Fibroblast of skin of back (primary cell): ENCODE measurements around the gene LOXL3. TPM values are rescaled to one million over a fixed set of nuclear protein-coding genes. Genes with fewer than 3 reads are reported as not detected.

Experiments
- DNase-seq: peaks from one replicate; pipeline ENCODE4 v3.0.0-alpha.2; 2013
- polyA plus RNA-seq, 2 experiments: library from polyadenylated mRNA; unstranded; fragments of 120-200 nt; gene quantifications; one replicate each; pipeline ENCODE4 v1.2.1, GENCODE V29; 2013; ENCODE audit not compliant: insufficient read length in 2 of 2

Gene LOXL3, protein sequence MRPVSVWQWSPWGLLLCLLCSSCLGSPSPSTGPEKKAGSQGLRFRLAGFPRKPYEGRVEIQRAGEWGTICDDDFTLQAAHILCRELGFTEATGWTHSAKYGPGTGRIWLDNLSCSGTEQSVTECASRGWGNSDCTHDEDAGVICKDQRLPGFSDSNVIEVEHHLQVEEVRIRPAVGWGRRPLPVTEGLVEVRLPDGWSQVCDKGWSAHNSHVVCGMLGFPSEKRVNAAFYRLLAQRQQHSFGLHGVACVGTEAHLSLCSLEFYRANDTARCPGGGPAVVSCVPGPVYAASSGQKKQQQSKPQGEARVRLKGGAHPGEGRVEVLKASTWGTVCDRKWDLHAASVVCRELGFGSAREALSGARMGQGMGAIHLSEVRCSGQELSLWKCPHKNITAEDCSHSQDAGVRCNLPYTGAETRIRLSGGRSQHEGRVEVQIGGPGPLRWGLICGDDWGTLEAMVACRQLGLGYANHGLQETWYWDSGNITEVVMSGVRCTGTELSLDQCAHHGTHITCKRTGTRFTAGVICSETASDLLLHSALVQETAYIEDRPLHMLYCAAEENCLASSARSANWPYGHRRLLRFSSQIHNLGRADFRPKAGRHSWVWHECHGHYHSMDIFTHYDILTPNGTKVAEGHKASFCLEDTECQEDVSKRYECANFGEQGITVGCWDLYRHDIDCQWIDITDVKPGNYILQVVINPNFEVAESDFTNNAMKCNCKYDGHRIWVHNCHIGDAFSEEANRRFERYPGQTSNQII
- polyA plus RNA-seq (2013, experiment 1 of 2; ENCODE audit: insufficient read length): 25.1 TPM
- polyA plus RNA-seq (2013, experiment 2 of 2; ENCODE audit: insufficient read length): 23.3 TPM

DNA sequence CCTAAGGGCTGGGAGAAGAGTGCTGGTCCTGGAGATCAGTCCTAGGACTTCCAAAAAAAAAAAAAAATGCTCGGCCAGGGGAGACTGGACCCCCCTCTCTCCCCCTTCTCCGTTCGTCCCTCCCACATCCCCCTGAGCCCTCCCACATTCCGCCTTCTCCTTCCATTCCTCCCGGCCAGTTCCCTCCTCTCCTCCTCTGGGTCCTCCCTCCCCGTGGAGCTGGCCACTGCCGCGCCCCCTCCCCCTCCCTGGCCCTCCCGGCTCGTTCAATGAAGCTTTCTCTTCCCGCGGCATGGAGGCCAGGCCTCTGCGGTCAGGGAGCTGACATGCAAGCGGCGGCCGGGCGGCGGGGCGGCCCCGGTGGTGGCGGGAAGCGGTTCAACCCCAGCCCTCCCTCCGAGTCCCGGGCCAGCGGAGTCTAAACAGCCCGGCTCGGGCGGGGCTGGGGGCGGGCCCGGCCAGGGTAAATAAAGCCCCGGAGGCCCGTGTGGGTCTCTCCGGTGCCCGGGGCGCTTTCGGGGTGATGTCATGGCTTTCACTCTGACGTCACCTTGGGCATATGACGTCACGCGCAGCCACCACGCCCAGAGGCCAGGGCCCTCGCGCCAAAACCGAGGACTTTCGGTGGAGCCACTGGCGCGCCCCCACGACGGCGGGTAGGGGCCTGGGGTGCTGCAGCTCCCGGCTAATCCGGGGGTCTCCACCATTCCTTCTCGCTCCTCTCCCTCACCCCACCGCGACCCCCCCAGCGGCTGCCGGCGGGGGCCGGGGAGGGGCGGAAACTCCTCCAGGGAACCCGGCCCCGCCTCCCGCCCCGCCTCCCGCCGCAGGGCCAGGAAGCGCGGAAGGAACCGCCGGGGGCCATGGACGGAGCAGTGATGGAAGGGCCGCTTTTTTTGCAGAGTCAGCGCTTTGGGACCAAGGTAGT is at the start of gene LOXL3, which contains the start of gene DOK1:
TSS of gene LOXL3 (minus strand) at position 51 of the 928 bp plus-strand sequence. CDS start 1,308 bp downstream, outside the sequence.
TSS of gene DOK1 (plus strand) at position 829 of the 928 bp plus-strand sequence. CDS start at position 864, 35 bp downstream.
- peak; percentile 93 for DNase-seq

DNA sequence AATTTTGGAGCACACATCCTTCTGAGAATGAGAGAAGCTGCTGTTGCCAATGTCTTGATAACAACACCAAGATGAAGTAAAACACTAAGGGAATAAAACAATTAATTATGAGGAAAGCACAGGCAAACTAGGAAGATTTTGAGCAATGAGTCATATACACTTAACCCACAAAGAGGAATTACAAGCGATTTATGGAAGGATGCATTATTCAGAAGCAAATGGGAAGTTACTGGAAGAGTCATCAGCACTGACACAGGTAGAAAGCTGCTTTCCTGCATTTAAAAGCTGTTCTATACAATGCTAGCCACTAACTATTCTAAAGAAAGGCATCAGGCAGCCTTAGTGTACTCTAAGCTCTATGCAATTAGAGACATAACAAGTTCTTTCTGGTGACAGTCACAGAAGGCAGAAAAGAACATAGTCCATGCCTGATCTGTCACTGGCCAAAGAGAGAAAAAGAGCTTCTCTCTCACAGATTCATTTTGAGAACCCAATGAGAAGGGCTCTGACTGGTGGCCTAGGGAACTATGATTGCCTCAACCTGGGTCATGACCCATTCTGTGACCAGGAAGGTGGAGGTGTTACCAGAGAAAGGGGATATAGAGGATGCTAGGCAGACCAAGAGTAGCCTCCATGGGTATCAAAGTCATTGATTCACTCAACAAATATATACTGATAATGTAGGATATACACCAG is 49.0 kb upstream of the LOXL3 start:
- DNase-seq: peak; percentile 42

DNA sequence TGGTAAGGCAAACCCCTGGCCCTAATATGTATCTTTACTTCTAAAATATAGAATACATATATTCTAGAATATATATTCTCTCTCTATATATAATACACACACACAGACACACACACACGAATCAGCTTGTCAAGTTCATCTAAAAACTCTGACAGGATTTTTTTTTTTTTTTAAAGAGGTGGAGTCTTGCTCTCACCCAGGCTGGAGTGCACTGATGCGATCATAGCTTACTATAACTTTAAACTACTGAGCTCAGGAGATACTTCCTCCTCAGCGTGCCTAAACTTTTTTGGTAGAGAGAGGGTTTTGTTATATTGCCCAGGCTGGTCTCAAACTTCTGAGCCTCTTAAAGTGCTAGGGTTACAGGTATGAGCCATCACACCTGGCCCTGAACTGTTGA is 45.9 kb upstream of the LOXL3 start:
- no peak for DNase-seq

DNA sequence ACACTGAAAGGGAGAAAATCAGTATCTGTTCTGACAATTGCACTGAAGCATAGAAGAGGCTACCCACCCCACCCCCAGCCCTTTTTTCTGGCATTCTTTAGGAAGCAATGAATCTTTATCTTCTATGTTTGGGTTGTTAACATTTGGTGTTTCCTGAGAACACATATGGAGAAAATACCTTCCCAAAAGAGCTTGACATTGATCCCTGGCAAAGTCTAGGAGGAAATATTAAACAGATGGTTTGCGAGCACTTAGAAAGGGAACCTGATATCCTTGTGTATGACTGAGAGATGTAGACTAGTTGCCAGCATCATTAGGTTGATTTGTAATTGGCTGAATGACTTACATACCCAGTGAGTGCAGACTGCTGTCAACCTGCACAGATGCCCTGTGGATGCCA is 43.7 kb upstream of the LOXL3 start:
- DNase-seq: no peak

DNA sequence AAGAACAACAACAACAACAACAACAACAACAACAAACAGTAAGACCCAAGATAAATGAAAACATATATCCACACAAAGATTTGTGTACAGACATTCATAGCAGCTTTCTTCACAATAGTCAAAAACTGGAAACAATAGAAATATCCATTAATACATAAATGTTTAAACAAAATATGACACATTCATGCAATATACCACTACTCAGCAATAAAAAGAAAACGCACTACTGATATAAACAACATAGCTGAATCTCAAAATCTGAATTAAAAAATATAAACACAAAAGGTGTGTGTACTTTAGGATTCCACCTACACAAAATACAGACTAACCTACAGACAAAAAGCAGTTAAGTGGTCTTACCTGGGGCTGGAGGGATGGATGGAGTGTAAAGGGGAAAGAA is 42.8 kb upstream of the LOXL3 start:
- DNase-seq: no peak

DNA sequence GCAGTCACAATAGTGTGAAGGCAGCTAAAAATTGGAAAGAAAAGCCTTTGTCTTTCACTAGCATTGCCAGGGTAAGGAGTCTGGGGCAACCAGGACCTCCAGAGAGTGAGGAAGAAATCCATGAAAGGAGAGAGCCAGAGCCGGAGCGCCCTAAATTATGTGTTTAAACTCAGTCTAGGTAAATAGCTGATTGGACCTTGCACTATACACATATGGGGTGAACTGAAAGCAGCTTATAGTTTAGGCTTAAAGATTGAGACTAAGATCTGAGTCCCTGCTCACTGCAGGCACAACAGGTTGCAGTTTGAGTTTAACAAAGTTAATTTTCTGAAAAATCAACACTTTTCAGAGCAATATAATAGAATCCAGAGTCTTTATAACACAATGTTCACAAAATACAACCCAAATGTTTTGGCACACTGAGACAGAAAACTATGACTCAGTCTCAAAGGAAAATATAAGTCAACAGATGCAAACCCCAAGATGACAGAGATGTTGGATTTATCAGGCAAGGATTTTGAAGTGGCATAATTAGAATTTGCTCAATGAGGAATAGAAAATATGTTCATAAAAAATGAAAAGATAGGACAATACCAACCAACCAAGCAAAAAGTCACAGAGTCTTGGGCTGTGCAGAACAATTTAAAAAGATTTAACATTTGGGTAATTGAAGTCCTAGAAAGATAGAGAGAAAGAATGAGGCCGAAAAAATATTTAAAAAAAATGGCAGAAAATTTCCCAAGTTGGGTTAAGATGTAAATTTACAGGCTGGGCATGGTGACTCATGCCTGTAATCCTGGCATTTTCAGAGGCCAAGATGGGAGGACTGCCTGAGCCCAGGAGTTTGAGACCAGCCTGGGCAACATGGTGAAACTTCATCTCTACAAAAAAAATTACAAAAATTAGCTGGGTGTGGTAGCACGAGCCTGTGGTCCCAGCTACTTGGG is 40.4 kb upstream of the LOXL3 start:
- no peak for DNase-seq

DNA sequence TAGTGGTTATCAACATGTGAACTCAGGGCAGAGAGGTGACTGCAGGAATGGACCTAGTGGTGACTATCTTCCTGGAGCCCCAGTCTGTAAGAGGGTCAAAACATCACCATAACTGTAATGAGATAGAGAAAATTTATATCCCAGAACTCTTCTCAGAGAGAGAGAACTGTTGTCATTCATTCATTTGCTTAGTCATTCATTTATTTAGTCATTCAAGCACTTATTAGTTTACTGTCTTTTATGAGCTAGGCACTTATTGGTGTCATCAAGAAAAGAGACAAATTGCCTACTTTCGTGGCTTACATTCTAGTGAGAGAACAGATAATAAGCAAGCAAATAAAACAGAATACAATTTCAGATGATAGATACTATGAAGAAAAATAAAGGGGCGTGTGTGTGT is 34.9 kb upstream of the LOXL3 start:
- DNase-seq: no peak

DNA sequence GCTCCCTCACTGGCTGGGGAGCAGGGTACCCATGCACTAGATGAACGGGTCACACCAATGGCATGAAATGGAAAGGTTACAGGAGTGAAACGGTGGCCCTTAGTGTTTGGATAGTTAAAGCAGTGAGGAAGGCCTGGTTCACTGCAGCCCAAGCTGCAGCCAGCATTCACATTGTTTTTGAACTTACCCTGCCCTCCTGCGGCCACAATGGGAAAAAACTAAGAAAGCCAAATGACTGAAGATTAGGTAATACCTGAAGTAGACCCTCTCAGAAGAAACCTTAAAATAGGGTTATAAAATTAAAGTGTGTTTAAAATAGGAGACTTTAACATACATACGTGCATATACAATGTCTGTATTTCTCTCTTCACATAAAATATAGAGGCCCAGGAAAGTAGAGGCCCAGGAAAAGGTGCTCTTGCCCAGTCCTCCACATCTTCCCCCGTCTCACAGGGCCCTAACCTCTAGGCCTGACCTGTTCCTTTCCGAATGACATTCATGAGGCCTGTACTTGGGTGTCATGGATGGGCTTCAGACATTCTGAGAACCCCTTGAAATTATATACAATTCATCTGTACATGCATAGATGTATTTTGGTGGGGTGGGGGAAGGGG is 34.0 kb upstream of the LOXL3 start:
- DNase-seq: peak; percentile 73

DNA sequence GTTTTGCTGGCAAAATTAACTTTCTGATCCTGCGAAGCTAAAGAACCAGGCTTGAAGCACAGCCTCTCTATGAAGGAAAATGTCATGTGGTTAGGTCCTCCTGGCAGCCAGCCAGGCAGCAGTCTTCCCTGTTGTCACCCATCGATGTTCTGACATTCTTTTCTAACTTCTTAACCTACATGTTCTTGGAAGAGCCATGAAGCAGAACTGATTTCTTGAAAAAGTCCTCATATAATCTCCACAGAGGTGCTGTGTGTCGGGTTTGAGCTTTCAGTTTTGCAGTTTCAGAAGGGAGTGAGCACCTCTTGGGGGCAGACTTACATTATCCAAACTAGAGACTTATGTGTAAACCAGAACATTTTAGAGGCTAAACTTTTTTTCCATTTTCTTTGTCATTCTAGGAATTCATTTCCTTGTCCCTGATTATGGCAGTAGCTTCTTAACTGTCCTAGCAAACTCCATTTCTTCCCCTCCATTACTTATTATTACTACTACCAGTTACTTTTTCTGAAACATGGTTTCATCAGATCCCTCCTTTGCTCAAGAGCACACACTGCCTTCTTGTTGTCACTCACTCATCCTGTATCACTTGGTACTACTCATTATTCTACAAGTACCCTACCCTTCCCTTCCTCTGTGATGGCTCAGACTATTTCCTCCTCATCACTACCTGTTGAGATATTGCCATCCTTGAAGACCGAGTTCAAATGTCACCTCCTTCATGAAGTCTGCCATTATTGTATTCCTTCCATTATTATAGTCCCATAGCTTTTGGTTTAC is 31.9 kb upstream of the LOXL3 start:
- no peak for DNase-seq

DNA sequence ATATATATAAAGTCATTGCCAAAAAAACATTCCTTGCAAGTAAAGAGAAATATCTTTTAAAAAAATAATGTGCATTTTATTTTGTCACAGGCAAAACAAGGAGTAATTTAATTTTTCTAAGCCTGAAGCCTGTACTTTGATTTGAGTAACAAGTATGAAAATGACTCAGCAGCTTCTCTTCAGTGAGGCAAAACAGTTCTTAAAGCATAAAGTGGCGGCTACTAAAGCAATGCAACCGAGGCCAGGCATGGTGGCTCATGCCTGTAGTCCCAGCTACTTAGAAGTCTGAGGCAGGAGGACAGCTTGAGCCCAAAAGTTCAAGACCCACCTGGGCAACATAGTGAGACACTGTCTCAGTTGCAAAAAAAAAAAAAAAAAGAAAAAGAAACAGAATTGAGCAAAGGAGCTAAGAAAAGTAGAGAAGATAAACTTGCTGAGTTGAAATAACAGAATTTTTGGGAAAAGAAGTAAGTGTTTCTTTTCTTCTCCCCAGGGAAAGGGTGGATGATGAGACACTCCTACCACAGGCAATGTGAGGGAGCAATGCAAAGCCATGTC is 30.4 kb upstream of the LOXL3 start:
- DNase-seq: peak; percentile 66

DNA sequence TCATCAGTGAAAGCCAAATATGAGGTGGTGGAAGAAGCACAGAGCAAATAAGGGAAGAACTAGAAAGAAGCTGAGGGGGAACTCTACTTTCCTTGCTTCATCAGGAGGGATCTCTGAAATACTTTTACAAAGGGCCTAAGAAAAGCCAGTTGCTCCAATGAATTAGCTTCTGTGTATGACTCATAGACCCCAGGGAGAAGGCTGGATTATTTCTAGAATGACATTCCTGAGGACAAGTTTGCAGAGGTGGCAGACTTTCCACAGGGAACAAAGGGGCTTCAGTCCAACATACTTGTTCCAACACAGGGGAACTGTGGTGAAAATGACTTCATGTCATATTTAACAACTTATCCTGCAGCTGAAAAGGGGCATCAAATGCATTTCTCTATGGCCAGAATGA is 29.8 kb upstream of the LOXL3 start:
- peak; percentile 93 for DNase-seq

DNA sequence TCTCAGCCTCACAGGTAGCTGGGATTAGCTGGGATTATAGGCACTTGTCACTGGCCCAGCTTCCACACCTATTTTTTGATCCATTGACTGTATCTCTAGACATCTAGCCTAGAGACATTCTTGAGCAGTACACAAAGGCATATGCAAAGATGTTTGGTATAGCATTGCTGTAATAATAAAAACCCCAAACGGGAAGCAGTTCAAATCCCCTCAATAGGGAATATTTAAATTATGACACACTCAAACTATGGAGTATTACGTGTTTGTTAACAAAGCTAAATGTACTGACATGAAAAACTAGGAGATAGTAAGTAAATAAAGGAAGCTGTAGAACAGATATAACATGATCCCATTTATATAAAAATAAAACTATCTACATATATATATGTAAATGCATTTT is 28.4 kb upstream of the LOXL3 start:
- no peak for DNase-seq

DNA sequence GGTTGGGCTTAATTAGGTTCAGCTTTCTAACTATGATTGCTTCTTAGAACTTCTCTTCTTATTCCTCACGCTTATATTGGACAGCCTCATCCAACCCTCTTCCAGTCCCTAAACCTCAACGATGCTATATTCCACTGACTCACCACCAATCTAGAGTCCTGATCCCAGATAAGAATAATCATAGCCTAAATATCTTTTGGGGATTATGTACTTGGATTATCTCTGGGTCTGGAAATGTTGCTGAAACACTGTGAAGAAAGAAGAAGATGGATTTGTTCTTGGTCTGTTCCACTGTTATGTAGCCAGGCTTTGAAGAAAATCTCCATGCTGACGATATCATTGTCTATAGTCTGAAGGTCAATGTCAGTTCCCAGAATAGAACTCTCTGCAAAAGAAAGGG is 27.7 kb upstream of the LOXL3 start:
- DNase-seq: no peak

DNA sequence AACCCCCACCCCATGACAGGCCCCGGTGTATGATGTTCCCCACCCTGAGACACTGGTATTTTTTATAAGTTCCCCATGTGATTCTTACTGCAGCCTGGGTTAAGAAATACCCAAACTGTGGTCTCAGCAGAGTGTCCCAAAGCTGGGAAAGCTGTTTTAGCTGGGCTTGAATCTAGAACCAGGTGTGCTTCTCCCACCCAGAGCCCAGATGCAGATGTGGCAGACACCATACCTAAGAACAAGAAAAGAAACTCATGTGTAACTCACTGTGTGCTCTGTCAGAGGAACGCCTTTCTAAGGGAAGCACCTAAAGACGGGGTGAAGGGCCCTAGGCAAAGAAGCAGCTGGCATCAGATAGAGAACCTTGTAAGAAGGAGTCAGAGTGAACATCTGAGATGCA is 24.7 kb upstream of the LOXL3 start:
- no peak for DNase-seq

DNA sequence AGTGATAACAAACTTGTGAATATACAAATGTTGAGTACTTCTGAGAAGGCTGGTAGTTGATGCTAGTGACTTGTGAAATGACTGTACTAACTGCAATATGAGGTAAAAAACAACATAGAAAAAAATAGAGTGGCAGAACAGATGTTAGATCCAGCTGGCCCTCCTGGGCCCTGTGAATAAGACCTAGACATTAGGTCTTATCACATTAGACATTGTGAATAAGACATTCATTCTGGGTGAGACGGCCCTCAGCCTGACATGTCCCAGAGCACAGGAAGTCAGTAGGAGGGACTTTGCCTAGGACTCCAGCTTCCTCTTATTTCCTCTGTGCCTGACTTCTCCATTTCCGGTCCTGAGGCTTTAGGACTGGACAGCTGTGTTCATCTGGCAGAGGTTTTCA is 23.7 kb upstream of the LOXL3 start:
- peak; percentile 45 for DNase-seq

DNA sequence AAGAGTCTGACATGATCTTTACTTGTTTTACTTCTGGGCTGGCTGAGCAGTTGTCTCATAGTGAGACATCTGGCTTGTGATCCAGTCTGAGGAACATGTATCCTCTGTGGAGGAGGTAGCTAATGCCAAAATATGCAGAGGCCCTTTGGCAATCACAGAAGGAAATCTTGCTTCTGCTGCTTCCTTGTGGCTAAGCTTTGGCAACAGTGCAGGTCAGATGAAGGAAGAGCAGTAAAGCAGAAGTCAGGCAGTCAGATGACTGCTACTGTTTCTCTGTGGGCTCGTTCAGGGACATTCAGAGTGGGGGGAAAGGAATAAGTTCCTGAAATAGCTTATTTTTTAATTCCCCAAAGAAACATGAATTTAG is 23.1 kb upstream of the LOXL3 start:
- peak; percentile 63 for DNase-seq

DNA sequence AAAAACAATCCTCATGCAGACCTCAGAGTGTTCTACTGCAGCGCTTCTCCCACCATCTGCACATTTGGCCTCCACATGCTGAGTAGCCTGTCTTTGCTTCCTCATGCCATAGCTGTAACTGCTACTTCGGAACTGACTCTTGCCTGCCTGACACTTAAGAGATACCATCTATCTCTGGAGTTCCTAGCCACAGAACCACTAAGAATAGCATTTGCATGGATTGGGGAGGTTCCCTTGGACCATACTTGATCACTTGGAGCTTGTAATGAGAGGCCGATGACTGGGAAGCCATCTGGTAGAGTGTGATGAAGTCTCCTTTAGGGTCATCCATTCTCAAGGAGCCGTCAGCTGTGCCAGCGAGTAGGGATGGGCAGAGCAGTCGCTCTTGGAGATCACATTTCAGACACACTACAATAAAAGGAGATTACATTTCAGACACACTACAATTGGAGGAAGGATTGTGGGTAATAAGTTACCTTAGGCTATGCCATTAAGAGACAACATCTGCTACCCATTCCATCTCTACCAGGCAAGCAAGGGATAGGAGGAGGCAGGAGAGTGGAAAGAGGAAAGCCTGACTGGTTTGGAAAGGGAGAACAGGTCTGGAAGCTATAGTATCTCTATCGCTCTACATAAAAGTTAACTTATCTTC is 22.6 kb upstream of the LOXL3 start:
- DNase-seq: peak; percentile 42

DNA sequence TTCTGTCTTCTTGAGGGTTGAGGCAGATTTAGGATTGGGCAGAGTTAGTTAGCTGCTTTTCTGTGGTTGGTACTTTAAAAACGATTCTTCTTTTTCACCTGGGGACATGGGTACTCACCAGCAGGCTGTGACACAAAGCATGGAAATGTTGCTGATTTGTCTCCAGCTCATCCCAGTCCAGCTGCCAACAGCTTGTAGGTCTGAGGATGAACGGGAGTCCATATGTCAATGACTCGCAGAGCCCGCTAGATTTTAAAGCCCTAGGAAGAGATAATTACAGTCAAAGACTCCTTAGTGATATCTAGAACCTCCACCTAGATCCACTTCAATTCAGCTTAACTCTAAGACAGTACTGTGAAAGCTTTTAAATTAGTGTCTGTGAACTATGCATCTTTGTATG is 21.6 kb upstream of the LOXL3 start:
- no peak for DNase-seq
